WTC11 (cell line): ENCODE measurements around the gene FSCB.

Experiments
- CREB1 ChIP-seq: sonication (generic); formaldehyde crosslinking; IDR thresholded peaks from 2 replicates; pipeline ENCODE4 v1.8.0; 2023; ENCODE audit warnings: mild to moderate bottlenecking, missing genetic modification reagents
- HMGA2 ChIP-seq: fragments of 250-450 bp; sonication (Bioruptor Pico); IDR thresholded peaks from 2 replicates; pipeline ENCODE4 v1.4.0; 2021; ENCODE audit warnings: mild to moderate bottlenecking, moderate library complexity
- JUN ChIP-seq: sonication (generic); formaldehyde crosslinking; IDR thresholded peaks from 2 replicates; pipeline ENCODE4 v1.8.0; 2023; ENCODE audit warnings: mild to moderate bottlenecking, missing genetic modification reagents
- PRRX2 ChIP-seq: fragments of 250-450 bp; sonication (Bioruptor Pico); IDR thresholded peaks from 2 replicates; pipeline ENCODE4 v1.8.0; 2021; ENCODE audit warnings: mild to moderate bottlenecking
- TEAD4 ChIP-seq: sonication (generic); formaldehyde crosslinking; IDR thresholded peaks from 2 replicates; pipeline ENCODE4 v1.8.0; 2022; ENCODE audit warnings: mild to moderate bottlenecking, missing genetic modification reagents
- TF ChIP-seq, protein P1 (sequence below): fragments of 200-600 bp; IDR thresholded peaks from 2 replicates; pipeline ENCODE4 v1.8.0; 2022; ENCODE audit warnings: antibody characterized with exemption
- TF ChIP-seq, protein P2 (sequence below): sonication (generic); formaldehyde crosslinking; IDR thresholded peaks from 2 replicates; pipeline ENCODE4 v1.8.1; 2023; ENCODE audit warnings: mild to moderate bottlenecking, missing genetic modification reagents, moderate library complexity
- TF ChIP-seq, protein P3 (sequence below): sonication (generic); formaldehyde crosslinking; conservative IDR thresholded peaks from 2 replicates; pipeline ENCODE4 v1.8.1; 2023; ENCODE audit warnings: mild to moderate bottlenecking, low read depth, missing genetic modification reagents, moderate library complexity
- TF ChIP-seq, protein P4 (sequence below): sonication (generic); formaldehyde crosslinking; IDR thresholded peaks from 2 replicates; pipeline ENCODE4 v1.8.0; 2023; ENCODE audit warnings: missing genetic modification reagents, mild to moderate bottlenecking, borderline replicate concordance
- TF ChIP-seq, protein P5 (sequence below): sonication (generic); formaldehyde crosslinking; IDR thresholded peaks from 2 replicates; pipeline ENCODE4 v1.8.0; 2022; ENCODE audit warnings: mild to moderate bottlenecking, missing genetic modification reagents
- TF ChIP-seq, protein P6 (sequence below): sonication (generic); formaldehyde crosslinking; IDR thresholded peaks from 2 replicates; pipeline ENCODE4 v1.8.0; 2022; ENCODE audit warnings: mild to moderate bottlenecking, missing genetic modification reagents

DNA sequence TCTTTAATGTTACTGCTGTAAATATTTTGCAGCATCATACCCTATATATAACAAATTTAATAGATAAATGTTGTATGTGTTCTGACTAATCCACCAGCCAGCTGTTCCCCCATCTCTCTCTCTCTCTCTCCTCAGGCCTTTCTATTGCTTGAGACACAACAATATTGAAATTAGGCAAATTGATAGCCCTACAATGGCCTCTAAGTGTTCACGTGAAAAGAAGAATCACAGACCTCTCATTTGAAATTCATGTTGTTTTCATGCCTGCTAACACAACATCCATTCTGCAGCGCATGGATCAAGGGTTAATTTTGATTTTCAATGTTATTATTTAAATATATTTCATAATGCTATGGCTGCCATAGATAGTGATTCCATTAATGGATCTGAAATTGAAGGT, 1.8 kb upstream of the FSCB start:
- TF ChIP-seq, protein P1, sequence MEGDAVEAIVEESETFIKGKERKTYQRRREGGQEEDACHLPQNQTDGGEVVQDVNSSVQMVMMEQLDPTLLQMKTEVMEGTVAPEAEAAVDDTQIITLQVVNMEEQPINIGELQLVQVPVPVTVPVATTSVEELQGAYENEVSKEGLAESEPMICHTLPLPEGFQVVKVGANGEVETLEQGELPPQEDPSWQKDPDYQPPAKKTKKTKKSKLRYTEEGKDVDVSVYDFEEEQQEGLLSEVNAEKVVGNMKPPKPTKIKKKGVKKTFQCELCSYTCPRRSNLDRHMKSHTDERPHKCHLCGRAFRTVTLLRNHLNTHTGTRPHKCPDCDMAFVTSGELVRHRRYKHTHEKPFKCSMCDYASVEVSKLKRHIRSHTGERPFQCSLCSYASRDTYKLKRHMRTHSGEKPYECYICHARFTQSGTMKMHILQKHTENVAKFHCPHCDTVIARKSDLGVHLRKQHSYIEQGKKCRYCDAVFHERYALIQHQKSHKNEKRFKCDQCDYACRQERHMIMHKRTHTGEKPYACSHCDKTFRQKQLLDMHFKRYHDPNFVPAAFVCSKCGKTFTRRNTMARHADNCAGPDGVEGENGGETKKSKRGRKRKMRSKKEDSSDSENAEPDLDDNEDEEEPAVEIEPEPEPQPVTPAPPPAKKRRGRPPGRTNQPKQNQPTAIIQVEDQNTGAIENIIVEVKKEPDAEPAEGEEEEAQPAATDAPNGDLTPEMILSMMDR, result no peak
- TF ChIP-seq, protein P2, sequence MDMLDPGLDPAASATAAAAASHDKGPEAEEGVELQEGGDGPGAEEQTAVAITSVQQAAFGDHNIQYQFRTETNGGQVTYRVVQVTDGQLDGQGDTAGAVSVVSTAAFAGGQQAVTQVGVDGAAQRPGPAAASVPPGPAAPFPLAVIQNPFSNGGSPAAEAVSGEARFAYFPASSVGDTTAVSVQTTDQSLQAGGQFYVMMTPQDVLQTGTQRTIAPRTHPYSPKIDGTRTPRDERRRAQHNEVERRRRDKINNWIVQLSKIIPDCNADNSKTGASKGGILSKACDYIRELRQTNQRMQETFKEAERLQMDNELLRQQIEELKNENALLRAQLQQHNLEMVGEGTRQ (CRISPR knock-in tag), result no peak
- TF ChIP-seq, protein P3, sequence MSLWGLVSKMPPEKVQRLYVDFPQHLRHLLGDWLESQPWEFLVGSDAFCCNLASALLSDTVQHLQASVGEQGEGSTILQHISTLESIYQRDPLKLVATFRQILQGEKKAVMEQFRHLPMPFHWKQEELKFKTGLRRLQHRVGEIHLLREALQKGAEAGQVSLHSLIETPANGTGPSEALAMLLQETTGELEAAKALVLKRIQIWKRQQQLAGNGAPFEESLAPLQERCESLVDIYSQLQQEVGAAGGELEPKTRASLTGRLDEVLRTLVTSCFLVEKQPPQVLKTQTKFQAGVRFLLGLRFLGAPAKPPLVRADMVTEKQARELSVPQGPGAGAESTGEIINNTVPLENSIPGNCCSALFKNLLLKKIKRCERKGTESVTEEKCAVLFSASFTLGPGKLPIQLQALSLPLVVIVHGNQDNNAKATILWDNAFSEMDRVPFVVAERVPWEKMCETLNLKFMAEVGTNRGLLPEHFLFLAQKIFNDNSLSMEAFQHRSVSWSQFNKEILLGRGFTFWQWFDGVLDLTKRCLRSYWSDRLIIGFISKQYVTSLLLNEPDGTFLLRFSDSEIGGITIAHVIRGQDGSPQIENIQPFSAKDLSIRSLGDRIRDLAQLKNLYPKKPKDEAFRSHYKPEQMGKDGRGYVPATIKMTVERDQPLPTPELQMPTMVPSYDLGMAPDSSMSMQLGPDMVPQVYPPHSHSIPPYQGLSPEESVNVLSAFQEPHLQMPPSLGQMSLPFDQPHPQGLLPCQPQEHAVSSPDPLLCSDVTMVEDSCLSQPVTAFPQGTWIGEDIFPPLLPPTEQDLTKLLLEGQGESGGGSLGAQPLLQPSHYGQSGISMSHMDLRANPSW (CRISPR knock-in tag), result no peak
- TF ChIP-seq, protein P4, sequence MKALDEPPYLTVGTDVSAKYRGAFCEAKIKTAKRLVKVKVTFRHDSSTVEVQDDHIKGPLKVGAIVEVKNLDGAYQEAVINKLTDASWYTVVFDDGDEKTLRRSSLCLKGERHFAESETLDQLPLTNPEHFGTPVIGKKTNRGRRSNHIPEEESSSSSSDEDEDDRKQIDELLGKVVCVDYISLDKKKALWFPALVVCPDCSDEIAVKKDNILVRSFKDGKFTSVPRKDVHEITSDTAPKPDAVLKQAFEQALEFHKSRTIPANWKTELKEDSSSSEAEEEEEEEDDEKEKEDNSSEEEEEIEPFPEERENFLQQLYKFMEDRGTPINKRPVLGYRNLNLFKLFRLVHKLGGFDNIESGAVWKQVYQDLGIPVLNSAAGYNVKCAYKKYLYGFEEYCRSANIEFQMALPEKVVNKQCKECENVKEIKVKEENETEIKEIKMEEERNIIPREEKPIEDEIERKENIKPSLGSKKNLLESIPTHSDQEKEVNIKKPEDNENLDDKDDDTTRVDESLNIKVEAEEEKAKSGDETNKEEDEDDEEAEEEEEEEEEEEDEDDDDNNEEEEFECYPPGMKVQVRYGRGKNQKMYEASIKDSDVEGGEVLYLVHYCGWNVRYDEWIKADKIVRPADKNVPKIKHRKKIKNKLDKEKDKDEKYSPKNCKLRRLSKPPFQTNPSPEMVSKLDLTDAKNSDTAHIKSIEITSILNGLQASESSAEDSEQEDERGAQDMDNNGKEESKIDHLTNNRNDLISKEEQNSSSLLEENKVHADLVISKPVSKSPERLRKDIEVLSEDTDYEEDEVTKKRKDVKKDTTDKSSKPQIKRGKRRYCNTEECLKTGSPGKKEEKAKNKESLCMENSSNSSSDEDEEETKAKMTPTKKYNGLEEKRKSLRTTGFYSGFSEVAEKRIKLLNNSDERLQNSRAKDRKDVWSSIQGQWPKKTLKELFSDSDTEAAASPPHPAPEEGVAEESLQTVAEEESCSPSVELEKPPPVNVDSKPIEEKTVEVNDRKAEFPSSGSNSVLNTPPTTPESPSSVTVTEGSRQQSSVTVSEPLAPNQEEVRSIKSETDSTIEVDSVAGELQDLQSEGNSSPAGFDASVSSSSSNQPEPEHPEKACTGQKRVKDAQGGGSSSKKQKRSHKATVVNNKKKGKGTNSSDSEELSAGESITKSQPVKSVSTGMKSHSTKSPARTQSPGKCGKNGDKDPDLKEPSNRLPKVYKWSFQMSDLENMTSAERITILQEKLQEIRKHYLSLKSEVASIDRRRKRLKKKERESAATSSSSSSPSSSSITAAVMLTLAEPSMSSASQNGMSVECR (CRISPR knock-in tag), result no peak
- TF ChIP-seq, protein P5, sequence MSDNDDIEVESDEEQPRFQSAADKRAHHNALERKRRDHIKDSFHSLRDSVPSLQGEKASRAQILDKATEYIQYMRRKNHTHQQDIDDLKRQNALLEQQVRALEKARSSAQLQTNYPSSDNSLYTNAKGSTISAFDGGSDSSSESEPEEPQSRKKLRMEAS (CRISPR knock-in tag), result no peak
- TF ChIP-seq, protein P6, sequence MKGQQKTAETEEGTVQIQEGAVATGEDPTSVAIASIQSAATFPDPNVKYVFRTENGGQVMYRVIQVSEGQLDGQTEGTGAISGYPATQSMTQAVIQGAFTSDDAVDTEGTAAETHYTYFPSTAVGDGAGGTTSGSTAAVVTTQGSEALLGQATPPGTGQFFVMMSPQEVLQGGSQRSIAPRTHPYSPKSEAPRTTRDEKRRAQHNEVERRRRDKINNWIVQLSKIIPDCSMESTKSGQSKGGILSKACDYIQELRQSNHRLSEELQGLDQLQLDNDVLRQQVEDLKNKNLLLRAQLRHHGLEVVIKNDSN (CRISPR knock-in tag), result no peak
- no peak for TF ChIP-seq JUN
- no peak for TF ChIP-seq CREB1 (CRISPR knock-in tag)
- no peak for TF ChIP-seq PRRX2
- TF ChIP-seq TEAD4 (CRISPR knock-in tag), result no peak
- no peak for TF ChIP-seq HMGA2 (CRISPR knock-in tag)
